Mesothelial cell of epicardium (in vitro differentiated cells): ENCODE data around the gene PSMD3. TPM values are rescaled to one million over a fixed set of nuclear protein-coding genes. Genes with fewer than 3 reads are reported as not detected.

Source experiments
- DNase-seq, 2 experiments: peaks; one replicate each; pipeline ENCODE4 v3.0.0; 2021; ENCODE audit warnings: low spot score in 2 of 2; ENCODE audit not compliant: unreplicated experiment in 2 of 2
- H3K27ac Mint-ChIP-seq: 2 replicates; pipeline ENCODE4 v1.8.0; 2021; ENCODE audit warnings: mixed read lengths
- H3K27me3 Mint-ChIP-seq: 2 replicates; pipeline ENCODE4 v1.8.0; 2021; ENCODE audit warnings: low read depth, mixed read lengths
- H3K36me3 Mint-ChIP-seq: 2 replicates; pipeline ENCODE4 v1.8.0; 2021; ENCODE audit warnings: mixed read lengths
- H3K4me1 Mint-ChIP-seq: 2 replicates; pipeline ENCODE4 v1.8.0; 2021; ENCODE audit warnings: mixed read lengths
- H3K4me3 Mint-ChIP-seq: 2 replicates; pipeline ENCODE4 v1.8.0; 2021; ENCODE audit warnings: mild to moderate bottlenecking, moderate library complexity, mixed read lengths
- H3K9me3 Mint-ChIP-seq: 2 replicates; pipeline ENCODE4 v1.8.0; 2021; ENCODE audit warnings: mixed read lengths
- total RNA-seq: library from RNA; stranded (reverse); gene quantifications from 3 replicates; pipeline ENCODE4 v1.2.1, GENCODE V29; 2021
- TF ChIP-seq, protein P1 (sequence below): fragments of 200-600 bp; sonication (generic); IDR thresholded peaks from one replicate; pipeline ENCODE4 v1.5.0; 2021; ENCODE audit warnings: antibody characterized with exemption; ENCODE audit not compliant: unreplicated experiment

Gene PSMD3
- total RNA-seq, 1 donor from 2014 or later = 110 TPM

DNA sequence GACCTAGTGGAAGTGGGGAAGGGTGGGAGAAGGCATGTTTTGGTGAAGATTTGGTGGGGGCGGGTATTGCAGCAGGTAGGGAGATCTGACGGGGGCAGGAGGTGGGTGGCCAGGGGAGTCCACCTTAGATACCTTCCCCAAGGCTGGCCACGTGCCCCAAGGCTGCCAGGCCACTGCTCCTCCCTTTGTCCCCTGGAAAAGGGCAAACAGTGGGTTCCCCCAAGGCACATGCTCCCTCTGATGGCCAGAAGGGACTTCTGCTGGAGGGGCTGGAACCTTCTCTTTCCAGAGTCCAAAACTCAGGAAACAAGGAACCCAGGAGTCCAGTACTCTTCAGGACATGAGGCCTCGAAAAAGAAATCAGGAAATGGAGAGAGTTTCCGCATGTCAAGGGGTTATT, 6.2 kb upstream of the PSMD3 start:
- no peak overlapping the region for H3K27ac Mint-ChIP-seq
- TF ChIP-seq, protein P1, sequence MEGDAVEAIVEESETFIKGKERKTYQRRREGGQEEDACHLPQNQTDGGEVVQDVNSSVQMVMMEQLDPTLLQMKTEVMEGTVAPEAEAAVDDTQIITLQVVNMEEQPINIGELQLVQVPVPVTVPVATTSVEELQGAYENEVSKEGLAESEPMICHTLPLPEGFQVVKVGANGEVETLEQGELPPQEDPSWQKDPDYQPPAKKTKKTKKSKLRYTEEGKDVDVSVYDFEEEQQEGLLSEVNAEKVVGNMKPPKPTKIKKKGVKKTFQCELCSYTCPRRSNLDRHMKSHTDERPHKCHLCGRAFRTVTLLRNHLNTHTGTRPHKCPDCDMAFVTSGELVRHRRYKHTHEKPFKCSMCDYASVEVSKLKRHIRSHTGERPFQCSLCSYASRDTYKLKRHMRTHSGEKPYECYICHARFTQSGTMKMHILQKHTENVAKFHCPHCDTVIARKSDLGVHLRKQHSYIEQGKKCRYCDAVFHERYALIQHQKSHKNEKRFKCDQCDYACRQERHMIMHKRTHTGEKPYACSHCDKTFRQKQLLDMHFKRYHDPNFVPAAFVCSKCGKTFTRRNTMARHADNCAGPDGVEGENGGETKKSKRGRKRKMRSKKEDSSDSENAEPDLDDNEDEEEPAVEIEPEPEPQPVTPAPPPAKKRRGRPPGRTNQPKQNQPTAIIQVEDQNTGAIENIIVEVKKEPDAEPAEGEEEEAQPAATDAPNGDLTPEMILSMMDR = no peak

GRCh38 chr17:39975801-39976200, 4.8 kb upstream of the PSMD3 start:
- TF ChIP-seq, protein P1 = no peak
- Mint-ChIP-seq H3K36me3 (no peaks in the 10 kb centered on the region), H3K9me3 (no peaks in the 10 kb centered on the region), H3K27me3 (peaks cover 33% of the 10 kb centered on the region), H3K4me1 (peaks cover 28% of the 10 kb centered on the region), H3K27ac (no peak overlapping the region), H3K4me3 (no peak overlapping the region)
- no peak for DNase-seq

More for the DNA sequence above, 6.2 kb upstream of the PSMD3 start:
- Mint-ChIP-seq H3K4me3 (no peak overlapping the region), H3K27me3 (peaks cover 45% of the 10 kb centered on the region), H3K36me3 (no peaks in the 10 kb centered on the region), H3K9me3 (no peaks in the 10 kb centered on the region), H3K4me1 (peaks cover 19% of the 10 kb centered on the region)
- DNase-seq = no peak

- TF ChIP-seq, protein P1 = no peak
- Mint-ChIP-seq H3K9me3 (no peaks in the 10 kb centered on the region), H3K4me3 (peak overlapping the region; percentile 79), H3K36me3 (peaks cover under 1% of the 10 kb centered on the region), H3K4me1 (peaks cover 35% of the 10 kb centered on the region), H3K27me3 (peaks cover 11% of the 10 kb centered on the region), H3K27ac (peak overlapping the region; percentile 92)
- no peak for DNase-seq
These were observed 1.5 kb upstream of the PSMD3 start for GRCh38 chr17:39979016-39979670.

DNA sequence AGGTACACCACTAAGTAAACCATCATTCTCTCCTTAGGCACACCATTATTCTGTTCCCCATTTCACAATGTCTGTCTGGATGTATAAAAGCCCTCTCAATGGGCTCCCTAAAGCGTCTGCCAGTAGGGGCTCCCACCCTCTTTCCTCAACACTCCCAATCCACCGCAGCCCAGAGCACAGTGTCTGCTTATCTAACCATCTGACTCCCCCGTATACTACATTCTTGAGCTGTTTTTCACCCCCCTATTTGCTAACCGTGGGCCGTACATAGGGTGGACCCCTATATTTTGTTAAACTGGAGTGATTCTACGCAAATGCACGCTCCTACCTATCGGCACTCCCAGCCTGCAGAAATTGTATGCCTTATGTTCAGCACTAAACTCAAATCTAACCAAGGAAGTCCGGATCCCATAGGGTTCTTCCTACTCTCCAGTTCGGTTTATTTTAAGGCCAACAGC, 685 bp upstream of the PSMD3 start:
- no peak for DNase-seq
- peaks cover 35% of the 10 kb centered on the region for H3K4me1 Mint-ChIP-seq

GRCh38 chr17:39981207-39981741, 667 bp downstream of the PSMD3 start:
- no peaks in the 10 kb centered on the region for H3K9me3 Mint-ChIP-seq
- peak overlapping the region; percentile 79 for H3K4me3 Mint-ChIP-seq
- peaks cover 16% of the 10 kb centered on the region for H3K36me3 Mint-ChIP-seq
- peak overlapping the region; percentile 92 for H3K27ac Mint-ChIP-seq
- no peaks in the 10 kb centered on the region for H3K27me3 Mint-ChIP-seq
- peaks cover 35% of the 10 kb centered on the region for H3K4me1 Mint-ChIP-seq
- TF ChIP-seq, protein P1 = no peak
- DNase-seq = no peak

More for the DNA sequence above, 685 bp upstream of the PSMD3 start:
- Mint-ChIP-seq H3K36me3 (peaks cover 6% of the 10 kb centered on the region), H3K9me3 (no peaks in the 10 kb centered on the region), H3K4me3 (peak overlapping the region; percentile 79), H3K27me3 (peaks cover 7% of the 10 kb centered on the region), H3K27ac (peak overlapping the region; percentile 92)
- TF ChIP-seq, protein P1 = no peak
